ENCODE results near the gene STRN3.

- TF ChIP-seq GATA2 (IDR thresholded peaks at IDR 0.05; ENCODE audit: low read depth, low read length) (no peak), GATA3 (IDR thresholded peaks at IDR 0.05; ENCODE audit: low read depth, low read length) (no peak)
Measured at GRCh38 chr14:31069343-31069742, 43.2 kb upstream of the STRN3 start.
